Right lobe of liver (tissue), 6 donors: ENCODE measurements around the gene STRAP. TPM values are rescaled to one million over a fixed set of nuclear protein-coding genes. Genes with fewer than 3 reads are reported as not detected.

Source experiments
- ATAC-seq, 4 donors: fragments of 200-7000 bp; cut with Tn5 transposase; one replicate each; pipeline ENCODE4 v1.9.1; 2020; ENCODE audit warnings: mild to moderate bottlenecking in 4 of 4, moderate library complexity in 4 of 4
- DNase-seq, 3 donors: peaks; one replicate each; pipeline ENCODE4 v3.0.0-alpha.2; 2020
- H3K27ac ChIP-seq, 3 donors: fragments of 200-600 bp; one replicate each; pipeline ENCODE4 v1.8.0; 2022
- H3K27me3 ChIP-seq, 2 donors: fragments of 200-600 bp; one replicate each; pipeline ENCODE4 v1.8.0; 2022
- H3K36me3 ChIP-seq, 4 donors: fragments of 200-600 bp; sonication (generic) in 1 of 4; one replicate each; pipeline versions ENCODE4 v1.5.1 to v1.8.0; 2017 to 2022; ENCODE audit warnings: control low read depth in 1 of 4
- H3K4me1 ChIP-seq, 4 donors: fragments of 200-600 bp; sonication (generic) in 1 of 4; one replicate each; pipeline versions ENCODE4 v1.5.1 to v1.8.0; 2017 to 2022; ENCODE audit warnings: control low read depth in 1 of 4
- H3K4me3 ChIP-seq, 3 donors: fragments of 200-600 bp; one replicate each; pipeline ENCODE4 v1.8.0; 2022
- H3K9me3 ChIP-seq, 4 donors: fragments of 200-600 bp; sonication (generic) in 1 of 4; one replicate each; pipeline versions ENCODE4 v1.5.1 to v1.8.0; 2017 to 2022; ENCODE audit warnings: control low read depth in 1 of 4
- POLR2A ChIP-seq: fragments of 450-650 bp; IDR thresholded peaks from one replicate; pipeline ENCODE4 v1.6.1; 2017; ENCODE audit warnings: antibody characterized with exemption, mild to moderate bottlenecking
- WGBS: methylation state at CpG from one replicate; pipeline ENCODE4 v1.1.6; 2018; ENCODE audit warnings: low coverage, low lambda C conversion rate; ENCODE audit not compliant: insufficient coverage; ENCODE audit errors: missing lambda C conversion rate; 5-methylcytosine and 5-hydroxymethylcytosine counted together
- intact Hi-C, 2 donors: fragments of 100-400 bp; cut with DNase I; formaldehyde crosslinking; loops; one replicate each; pipeline versions ENCODE4 v1.11.2 to v1.14.1; 2022
- total RNA-seq, 6 experiments: library from RNA; depleted of rRNA in 2 of 6; stranded (reverse); fragments of >200 nt in 2 of 6; fragmentation: NEBNext Ultra II Directional in 3 of 6; extraction: Animal tissue kit (Norgen Biotek cat#: 25700) in 3 of 6; gene quantifications; one replicate each; pipeline versions ENCODE4 v1.1.0 to v1.2.4, GENCODE V29; 2016 to 2023
- TF ChIP-seq, protein P1 (sequence below), 4 donors: fragments of 200-600 bp in 3 of 4; fragments of 450-650 bp in 1 of 4; IDR thresholded peaks; one replicate each; pipeline versions ENCODE4 v1.5.1 to v1.8.0; 2016 to 2022; ENCODE audit warnings: antibody characterized with exemption in 4 of 4, mild to moderate bottlenecking in 2 of 4
- donor health status: DM: no; HTN: yes; CAD: no.
- donor health status: DM: no; HTN: no; CAD: no.
- donor health status: DM: no; HTN: no; CAD: no.
- donor health status: DM: no; HTN: yes; CAD: no.
- donor health status: DM: no; HTN: yes; CAD: no.

STRAP gene
- total RNA-seq, 6 experiments from 2014 or later = 41.3 to 53.5 (median 43.0) TPM

DNA sequence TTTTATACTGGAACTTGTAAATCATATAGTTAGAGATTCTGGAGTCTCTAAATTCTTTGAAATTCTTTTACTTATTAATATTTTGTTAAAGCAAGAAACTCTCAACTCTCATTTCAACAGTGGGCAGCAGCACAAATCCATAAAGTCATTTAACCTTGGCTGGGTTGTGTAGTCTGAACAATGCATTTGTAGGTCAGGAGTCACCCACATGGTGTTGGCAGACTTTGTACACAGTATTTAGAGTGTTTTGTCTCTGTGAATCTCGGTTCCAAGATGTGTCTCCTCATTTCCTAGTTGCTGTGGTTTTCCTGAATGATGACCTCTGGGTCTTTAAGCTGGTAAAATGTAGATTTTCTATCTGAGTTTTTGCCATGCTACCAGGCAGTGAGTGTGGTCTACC lies 20.8 kb upstream of the STRAP start:
- Histone ChIP-seq H3K36me3 (no peaks in the 10 kb centered on the region), H3K27ac (peak overlapping the region in 2 of 3 donors; percentile 38 to 61), H3K27me3 (no peaks in the 10 kb centered on the region), H3K9me3 (no peaks in the 10 kb centered on the region), H3K4me1 (peaks cover 0 to 29% (median 8%) of the 10 kb centered on the region in 4 donors), H3K4me3 (no peak overlapping the region)
- intact Hi-C loops = no loop called here
- no peak for TF ChIP-seq POLR2A
- TF ChIP-seq, protein P1, sequence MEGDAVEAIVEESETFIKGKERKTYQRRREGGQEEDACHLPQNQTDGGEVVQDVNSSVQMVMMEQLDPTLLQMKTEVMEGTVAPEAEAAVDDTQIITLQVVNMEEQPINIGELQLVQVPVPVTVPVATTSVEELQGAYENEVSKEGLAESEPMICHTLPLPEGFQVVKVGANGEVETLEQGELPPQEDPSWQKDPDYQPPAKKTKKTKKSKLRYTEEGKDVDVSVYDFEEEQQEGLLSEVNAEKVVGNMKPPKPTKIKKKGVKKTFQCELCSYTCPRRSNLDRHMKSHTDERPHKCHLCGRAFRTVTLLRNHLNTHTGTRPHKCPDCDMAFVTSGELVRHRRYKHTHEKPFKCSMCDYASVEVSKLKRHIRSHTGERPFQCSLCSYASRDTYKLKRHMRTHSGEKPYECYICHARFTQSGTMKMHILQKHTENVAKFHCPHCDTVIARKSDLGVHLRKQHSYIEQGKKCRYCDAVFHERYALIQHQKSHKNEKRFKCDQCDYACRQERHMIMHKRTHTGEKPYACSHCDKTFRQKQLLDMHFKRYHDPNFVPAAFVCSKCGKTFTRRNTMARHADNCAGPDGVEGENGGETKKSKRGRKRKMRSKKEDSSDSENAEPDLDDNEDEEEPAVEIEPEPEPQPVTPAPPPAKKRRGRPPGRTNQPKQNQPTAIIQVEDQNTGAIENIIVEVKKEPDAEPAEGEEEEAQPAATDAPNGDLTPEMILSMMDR (IDR thresholded peaks at IDR 0.05) = no peak
- WGBS = 13% methylated on average over 1 of the region's 1 CpG
- DNase-seq (no peak), ATAC-seq (peak; percentile 68 to 76 (median 72))

DNA sequence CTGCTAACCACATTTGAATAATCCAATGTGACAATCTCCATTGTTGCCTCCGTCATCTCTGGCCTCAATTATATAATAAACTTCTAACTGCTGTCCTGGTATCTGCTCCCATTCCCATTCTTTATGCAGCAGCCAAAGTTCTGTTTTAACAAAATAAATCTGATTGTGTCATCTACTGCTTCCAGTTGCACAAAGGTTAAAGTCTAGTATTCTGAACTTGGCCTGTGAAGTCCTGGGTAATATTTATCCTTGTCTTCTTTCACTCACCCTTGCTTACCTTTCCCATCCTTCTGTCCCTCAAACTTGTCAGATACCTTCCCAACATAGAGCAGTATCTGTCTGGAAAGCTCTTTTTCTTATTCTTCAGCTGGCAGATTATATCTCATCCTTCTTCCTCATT lies 19.3 kb upstream of the STRAP start:
- DNase-seq (no peak), ATAC-seq (peak; percentile 88 to 92 (median 90))
- Histone ChIP-seq H3K9me3 (no peaks in the 10 kb centered on the region), H3K36me3 (no peaks in the 10 kb centered on the region), H3K27ac (peak overlapping the region in 2 of 3 donors; percentile 38 to 61), H3K4me1 (peaks cover 0 to 29% (median 8%) of the 10 kb centered on the region in 4 donors), H3K27me3 (no peaks in the 10 kb centered on the region), H3K4me3 (no peak overlapping the region)
- intact Hi-C loops = no loop called here
- TF ChIP-seq, protein P1 (IDR thresholded peaks at IDR 0.05) = no peak
- TF ChIP-seq POLR2A = no peak
- 44% methylated on average over 1 of the region's 1 CpG for WGBS

DNA sequence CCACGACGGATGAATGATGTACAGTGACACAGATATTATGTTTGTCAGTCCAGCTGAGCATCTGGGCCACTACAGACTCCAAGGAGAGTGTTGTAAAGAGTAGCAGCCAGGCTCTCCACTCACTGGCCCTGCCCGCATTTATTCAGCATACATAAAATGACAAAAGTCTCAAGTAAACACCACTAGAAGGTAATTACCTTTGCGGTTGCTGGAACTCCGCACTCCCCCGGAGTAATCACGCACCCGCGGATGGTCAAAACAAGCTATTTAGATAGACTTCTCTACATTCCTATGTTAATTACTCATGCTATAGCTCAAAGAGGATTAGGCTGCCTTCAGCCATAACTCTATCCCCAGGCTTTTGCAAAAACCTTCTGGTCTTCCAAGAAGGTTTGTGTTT lies 18.8 kb upstream of the STRAP start:
- ATAC-seq = peak; percentile 35 to 54 (median 49)
- no peak for TF ChIP-seq POLR2A
- TF ChIP-seq, protein P1 (IDR thresholded peaks at IDR 0.05) = no peak
- no peaks in the 10 kb centered on the region for H3K36me3 ChIP-seq
- 32% methylated on average over 8 of the region's 9 CpGs for WGBS
- no peaks in the 10 kb centered on the region for H3K9me3 ChIP-seq
- no peak overlapping the region for H3K4me3 ChIP-seq
- no peaks in the 10 kb centered on the region for H3K27me3 ChIP-seq
- peak overlapping the region in 2 of 3 donors; percentile 38 to 61 for H3K27ac ChIP-seq
- DNase-seq = no peak
- H3K4me1 ChIP-seq = peaks cover 0 to 29% (median 8%) of the 10 kb centered on the region in 4 donors
- intact Hi-C loops = no loop called here

DNA sequence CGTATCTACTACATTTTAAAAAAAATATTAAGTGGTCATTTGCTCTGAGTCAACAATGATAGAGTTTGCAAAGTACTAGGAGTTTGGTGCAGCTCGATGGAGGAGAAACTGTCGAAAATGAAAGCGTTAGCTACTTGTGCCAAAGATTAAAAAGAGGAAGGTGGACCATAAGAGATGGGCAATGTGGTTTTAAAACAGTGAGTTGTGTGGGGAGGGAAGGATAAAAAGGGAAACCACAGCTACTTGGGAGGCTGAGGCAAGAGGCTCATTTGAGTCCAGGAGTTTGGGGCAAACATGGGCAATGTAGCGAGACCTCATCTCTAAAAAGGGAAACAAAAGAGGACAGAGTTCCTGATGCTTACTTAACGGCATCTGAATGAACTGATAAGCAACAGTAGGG lies 18.2 kb upstream of the STRAP start:
- TF ChIP-seq, protein P1 (IDR thresholded peaks at IDR 0.05) = no peak
- TF ChIP-seq POLR2A = no peak
- intact Hi-C loops = no loop called here
- Histone ChIP-seq H3K4me1 (peaks cover 0 to 29% (median 8%) of the 10 kb centered on the region in 4 donors), H3K27me3 (no peaks in the 10 kb centered on the region), H3K36me3 (no peaks in the 10 kb centered on the region), H3K27ac (no peak overlapping the region), H3K4me3 (no peak overlapping the region), H3K9me3 (no peaks in the 10 kb centered on the region)
- DNase-seq = no peak
- WGBS = 23% methylated on average over 6 of the region's 6 CpGs
- ATAC-seq = peak in 2 of 4 donors; percentile 22 to 29

DNA sequence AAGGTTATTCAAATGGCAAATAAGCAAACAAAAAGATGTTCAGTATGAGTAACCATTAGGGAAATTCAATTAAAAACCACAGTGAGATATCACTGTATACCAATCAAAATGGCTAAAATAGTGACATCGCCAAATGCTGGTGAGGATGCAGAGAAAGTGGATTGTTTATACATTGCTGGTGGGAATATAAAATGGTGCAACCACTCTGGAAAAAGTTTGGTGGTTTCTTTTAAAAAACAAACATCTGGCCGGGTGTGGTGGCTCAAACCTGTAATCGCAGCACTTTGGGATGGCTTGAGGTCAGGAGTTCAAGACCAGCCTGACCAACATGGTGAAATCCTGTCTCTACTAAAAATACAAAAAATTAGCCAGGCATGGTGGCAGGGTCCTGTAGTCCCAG lies 14.0 kb upstream of the STRAP start:
- no peak for DNase-seq
- no peaks in the 10 kb centered on the region for H3K27me3 ChIP-seq
- no peak for ATAC-seq
- no peak overlapping the region for H3K27ac ChIP-seq
- H3K4me3 ChIP-seq = no peak overlapping the region
- peaks cover 0 to 11% (median 3%) of the 10 kb centered on the region in 4 donors for H3K4me1 ChIP-seq
- TF ChIP-seq, protein P1 (IDR thresholded peaks at IDR 0.05) = no peak
- no peak for TF ChIP-seq POLR2A
- H3K36me3 ChIP-seq = no peaks in the 10 kb centered on the region
- 79% methylated on average over 3 of the region's 3 CpGs for WGBS
- intact Hi-C loops = no loop called here
- H3K9me3 ChIP-seq = no peaks in the 10 kb centered on the region
